Spinal cord (tissue), 10 donors: ENCODE measurements around the gene ADIPOR2. TPM values are rescaled to one million over a fixed set of nuclear protein-coding genes. Genes with fewer than 3 reads are reported as not detected.
A peak's percentile ranks its signal among the peaks of the same experiment; 100 is the strongest.
"Not testable (repeated sequence)": the region's sequence is repeated elsewhere in the genome, so short reads cannot be mapped to it uniquely, and the experiment has no call there.

Experiments used
- DNase-seq, 6 donors: peaks; one replicate each; pipeline versions ENCODE4 v3.0.0 to v3.0.0-alpha.2; 2013 to 2015; ENCODE audit warnings: low spot score in 6 of 6, low read depth in 4 of 6
- H3K27ac ChIP-seq: one replicate; pipeline ENCODE4 v1.5.1; 2013; ENCODE audit warnings: low read depth, low read length, control low read depth
- H3K27me3 ChIP-seq: one replicate; pipeline ENCODE4 v1.6.1; 2013; ENCODE audit warnings: low read length; ENCODE audit not compliant: control insufficient read depth, insufficient read depth
- H3K36me3 ChIP-seq: one replicate; pipeline ENCODE4 v1.6.1; 2013; ENCODE audit warnings: low read length; ENCODE audit not compliant: control insufficient read depth, insufficient read depth
- H3K4me1 ChIP-seq: one replicate; pipeline ENCODE4 v1.6.1; 2013; ENCODE audit warnings: low read length; ENCODE audit not compliant: control insufficient read depth, insufficient read depth
- H3K4me3 ChIP-seq: one replicate; pipeline ENCODE4 v1.5.1; 2013; ENCODE audit warnings: low read depth, low read length, control low read depth
- H3K9me3 ChIP-seq: one replicate; pipeline ENCODE4 v1.6.1; 2013; ENCODE audit warnings: low read length; ENCODE audit not compliant: control insufficient read depth, insufficient read depth
- WGBS: methylation state at CpG from one replicate; pipeline ENCODE4 v1.1.5; 2013; ENCODE audit warnings: missing lambda C conversion rate; ENCODE audit not compliant: insufficient coverage; 5-methylcytosine and 5-hydroxymethylcytosine counted together
- polyA plus RNA-seq, 2 donors: library from polyadenylated mRNA; unstranded; fragments of 120-200 nt; gene quantifications; one replicate each; pipeline ENCODE4 v1.2.1, GENCODE V29; 2013; ENCODE audit not compliant: insufficient read length in 2 of 2
- total RNA-seq, 2 donors: library from RNA; depleted of rRNA in 1 of 2; stranded (reverse); fragments of 120-200 nt in 1 of 2; fragments of >200 nt in 1 of 2; gene quantifications; one replicate each; pipeline versions ENCODE4 v1.2.3 to v1.2.4, GENCODE V29; 2013 to 2014
- donor health status: healthy.

Gene ADIPOR2
- total and polyA plus RNA-seq, 4 donors: 40.7 to 49.3 (median 42.3) TPM

- H3K4me1 ChIP-seq: peaks cover 3% of the 10 kb centered on the region
- DNase-seq: no peak
- no peaks in the 10 kb centered on the region for H3K9me3 ChIP-seq
- H3K4me3 ChIP-seq: no peak overlapping the region
- 88% methylated on average over 3 of the region's 5 CpGs for WGBS
- H3K27me3 ChIP-seq: peaks cover 2% of the 10 kb centered on the region
- no peaks in the 10 kb centered on the region for H3K36me3 ChIP-seq
- H3K27ac ChIP-seq: no peak overlapping the region
Measured at GRCh38 chr12:1688086-1688710, 2.7 kb upstream of the ADIPOR2 start.

GRCh38 chr12:1691123-1692007, 495 bp downstream of the ADIPOR2 start:
- WGBS: under 1% methylated on average over 43 of the region's 56 CpGs
- Histone ChIP-seq H3K27me3 (peaks cover 2% of the 10 kb centered on the region), H3K9me3 (no peaks in the 10 kb centered on the region), H3K27ac (peak overlapping the region; percentile 91), H3K4me3 (peak overlapping the region; percentile 73), H3K4me1 (peaks cover 3% of the 10 kb centered on the region), H3K36me3 (peaks cover 4% of the 10 kb centered on the region)
- no peak for DNase-seq

GRCh38 chr12:1692226-1692625, 1.4 kb downstream of the ADIPOR2 start:
- peaks cover 4% of the 10 kb centered on the region for H3K36me3 ChIP-seq
- no peaks in the 10 kb centered on the region for H3K9me3 ChIP-seq
- peaks cover 3% of the 10 kb centered on the region for H3K4me1 ChIP-seq
- H3K4me3 ChIP-seq: no peak overlapping the region
- no peak for DNase-seq
- no peak overlapping the region for H3K27ac ChIP-seq
- no CpG with 5 or more reads among the region's 4 CpGs for WGBS
- no peaks in the 10 kb centered on the region for H3K27me3 ChIP-seq

GRCh38 chr12:1692895-1693610, 2.2 kb downstream of the ADIPOR2 start:
- H3K4me3 ChIP-seq: no peak overlapping the region
- no peak for DNase-seq
- WGBS: 84% methylated on average over 8 of the region's 15 CpGs

GRCh38 chr12:1695097-1695496, 4.2 kb downstream of the ADIPOR2 start:
- not testable (repeated sequence) for H3K27me3 ChIP-seq, DNase-seq, H3K9me3 ChIP-seq, H3K4me1 ChIP-seq, H3K36me3 ChIP-seq, H3K4me3 ChIP-seq, H3K27ac ChIP-seq
- WGBS: 100% methylated on average over 1 of the region's 8 CpGs

More at GRCh38 chr12:1692895-1693610, 2.2 kb downstream of the ADIPOR2 start:
- H3K36me3 ChIP-seq: peaks cover 4% of the 10 kb centered on the region
- H3K27me3 ChIP-seq: no peaks in the 10 kb centered on the region
- H3K27ac ChIP-seq: no peak overlapping the region
- peaks cover 3% of the 10 kb centered on the region for H3K4me1 ChIP-seq
- H3K9me3 ChIP-seq: no peaks in the 10 kb centered on the region

- WGBS: 95% methylated on average over 6 of the region's 8 CpGs
- no peak for DNase-seq
- Histone ChIP-seq H3K27ac (no peak overlapping the region), H3K9me3 (no peaks in the 10 kb centered on the region), H3K4me3 (no peak overlapping the region), H3K27me3 (no peaks in the 10 kb centered on the region), H3K4me1 (peaks cover 3% of the 10 kb centered on the region), H3K36me3 (peaks cover 4% of the 10 kb centered on the region)
Measured at GRCh38 chr12:1695886-1696670, 5.2 kb downstream of the ADIPOR2 start.

GRCh38 chr12:1696800-1697199, 5.9 kb downstream of the ADIPOR2 start:
- no peak overlapping the region for H3K27ac ChIP-seq
- H3K36me3 ChIP-seq: peaks cover 4% of the 10 kb centered on the region
- no peaks in the 10 kb centered on the region for H3K9me3 ChIP-seq
- no peak for DNase-seq
- no peaks in the 10 kb centered on the region for H3K27me3 ChIP-seq
- no peak overlapping the region for H3K4me3 ChIP-seq
- H3K4me1 ChIP-seq: no peaks in the 10 kb centered on the region

- Histone ChIP-seq H3K27me3 (no peaks in the 10 kb centered on the region), H3K9me3 (no peaks in the 10 kb centered on the region), H3K27ac (no peak overlapping the region), H3K4me3 (no peak overlapping the region), H3K4me1 (no peaks in the 10 kb centered on the region), H3K36me3 (peaks cover 4% of the 10 kb centered on the region)
- no CpG with 5 or more reads among the region's 2 CpGs for WGBS
- peak in 1 of 6 donors; percentile 11 for DNase-seq
Measured at GRCh38 chr12:1697271-1697670, 6.4 kb downstream of the ADIPOR2 start.

- no peak for DNase-seq
- no CpG with 5 or more reads among the region's 2 CpGs for WGBS
- Histone ChIP-seq H3K4me1 (no peaks in the 10 kb centered on the region), H3K27me3 (no peaks in the 10 kb centered on the region), H3K4me3 (no peak overlapping the region), H3K27ac (no peak overlapping the region), H3K36me3 (peaks cover 4% of the 10 kb centered on the region), H3K9me3 (no peaks in the 10 kb centered on the region)
Measured at GRCh38 chr12:1698720-1699119, 7.8 kb downstream of the ADIPOR2 start.
